ENCODE measurements around the gene RAB26.

The RAB26 gene

GRCh38 chr16:2150418-2151187 is 2.2 kb downstream of the RAB26 start:
- no peak overlapping the region for H3K4ac ChIP-seq (ENCODE audit: low read depth, low read length)
- no peak overlapping the region for H2BK120ac ChIP-seq (ENCODE audit: insufficient read depth, low read length, poor library complexity)
- WGBS (ENCODE audit: extremely low coverage, insufficient coverage, insufficient read length) = no CpG with 5 or more reads among the region's 18 CpGs
- no peak for DNase-seq
- H3K23ac ChIP-seq (ENCODE audit: low read length) = no peak overlapping the region
- H3K14ac ChIP-seq (ENCODE audit: low read length) = no peak overlapping the region
- peaks cover 36 to 43% of the 10 kb centered on the region in 2 experiments for H3K4me1 ChIP-seq (ENCODE audit: control insufficient read depth in 1 of 2, insufficient read depth in 2 of 2, low read length in 2 of 2)
- no peak overlapping the region for H2BK12ac ChIP-seq (ENCODE audit: low read length)
- H3K79me2 ChIP-seq (ENCODE audit: control insufficient read depth, insufficient read depth, low read length, poor library complexity) = peaks cover 19% of the 10 kb centered on the region
- H2BK5ac ChIP-seq (ENCODE audit: low read depth, low read length, poor library complexity) = no peak overlapping the region
- no peak overlapping the region for H3K9ac ChIP-seq (ENCODE audit: low read length)
- no peak overlapping the region for H2AK5ac ChIP-seq (ENCODE audit: low read length)
- H4K91ac ChIP-seq (ENCODE audit: low read depth, low read length) = no peak overlapping the region
- H4K8ac ChIP-seq (ENCODE audit: low read depth, low read length) = no peak overlapping the region
- no peaks in the 10 kb centered on the region for H3K27me3 ChIP-seq (ENCODE audit: insufficient read depth, low read length)
- H4K12ac ChIP-seq (ENCODE audit: low read depth, low read length) = no peak overlapping the region
- H3K4me2 ChIP-seq (ENCODE audit: low read length) = no peak overlapping the region
- peaks cover 2% of the 10 kb centered on the region for H3K9me3 ChIP-seq (ENCODE audit: insufficient read depth, low read depth, low read length)
- peaks cover 16% of the 10 kb centered on the region for H3K79me1 ChIP-seq (ENCODE audit: low read length)
- no peak overlapping the region for H2AFZ ChIP-seq (ENCODE audit: insufficient read depth, low read length, poor library complexity)
- no peak overlapping the region for H3K27ac ChIP-seq (ENCODE audit: low read depth, low read length)
- peaks cover 22 to 24% of the 10 kb centered on the region in 2 experiments for H3K36me3 ChIP-seq (ENCODE audit: control insufficient read depth in 1 of 2, insufficient read depth in 2 of 2, low read length in 2 of 2)
- no peak overlapping the region for H3K4me3 ChIP-seq (ENCODE audit: low read depth, low read length)
- H3K18ac ChIP-seq (ENCODE audit: low read length) = no peak overlapping the region

- WGBS (ENCODE audit: extremely low coverage, insufficient coverage, insufficient read length) = no CpG with 5 or more reads among the region's 13 CpGs
- H2BK5ac ChIP-seq (ENCODE audit: low read depth, low read length, poor library complexity) = no peak overlapping the region
- no peak overlapping the region for H3K14ac ChIP-seq (ENCODE audit: low read length)
- H2BK12ac ChIP-seq (ENCODE audit: low read length) = no peak overlapping the region
- H3K4me3 ChIP-seq (ENCODE audit: low read depth, low read length) = no peak overlapping the region
- H3K18ac ChIP-seq (ENCODE audit: low read length) = peak overlapping the region; percentile 4
- DNase-seq = no peak
- no peak overlapping the region for H4K91ac ChIP-seq (ENCODE audit: low read depth, low read length)
- H3K4ac ChIP-seq (ENCODE audit: low read depth, low read length) = no peak overlapping the region
- no peak overlapping the region for H3K9ac ChIP-seq (ENCODE audit: low read length)
- H3K36me3 ChIP-seq (ENCODE audit: control insufficient read depth in 1 of 2, insufficient read depth in 2 of 2, low read length in 2 of 2) = peaks cover 22 to 24% of the 10 kb centered on the region in 2 experiments
- H3K79me1 ChIP-seq (ENCODE audit: low read length) = peaks cover 20% of the 10 kb centered on the region
- peaks cover 36 to 44% of the 10 kb centered on the region in 2 experiments for H3K4me1 ChIP-seq (ENCODE audit: control insufficient read depth in 1 of 2, insufficient read depth in 2 of 2, low read length in 2 of 2)
- H3K79me2 ChIP-seq (ENCODE audit: control insufficient read depth, insufficient read depth, low read length, poor library complexity) = peaks cover 25% of the 10 kb centered on the region
- no peak overlapping the region for H2BK120ac ChIP-seq (ENCODE audit: insufficient read depth, low read length, poor library complexity)
- no peak overlapping the region for H2AK5ac ChIP-seq (ENCODE audit: low read length)
- H2AFZ ChIP-seq (ENCODE audit: insufficient read depth, low read length, poor library complexity) = no peak overlapping the region
- H3K27ac ChIP-seq (ENCODE audit: low read depth, low read length) = no peak overlapping the region
- H4K12ac ChIP-seq (ENCODE audit: low read depth, low read length) = no peak overlapping the region
- H4K8ac ChIP-seq (ENCODE audit: low read depth, low read length) = no peak overlapping the region
- no peaks in the 10 kb centered on the region for H3K27me3 ChIP-seq (ENCODE audit: insufficient read depth, low read length)
- H3K9me3 ChIP-seq (ENCODE audit: insufficient read depth, low read depth, low read length) = peaks cover 2% of the 10 kb centered on the region
- no peak overlapping the region for H3K23ac ChIP-seq (ENCODE audit: low read length)
- peak overlapping the region; percentile 23 for H3K4me2 ChIP-seq (ENCODE audit: low read length)
Measured at GRCh38 chr16:2151188-2152091, 3.0 kb downstream of the RAB26 start.

GRCh38 chr16:2152695-2153506 is 4.5 kb downstream of the RAB26 start:
- no peak for DNase-seq
- Histone ChIP-seq H4K8ac (ENCODE audit: low read depth, low read length) (peak overlapping the region; percentile 13), H3K9me3 (ENCODE audit: insufficient read depth, low read depth, low read length) (peaks cover 2% of the 10 kb centered on the region), H3K27me3 (ENCODE audit: insufficient read depth, low read length) (no peaks in the 10 kb centered on the region), H3K4me1 (ENCODE audit: control insufficient read depth in 1 of 2, insufficient read depth in 2 of 2, low read length in 2 of 2) (peaks cover 43 to 51% of the 10 kb centered on the region in 2 experiments), H3K4me2 (ENCODE audit: low read length) (peak overlapping the region; percentile 90), H4K91ac (ENCODE audit: low read depth, low read length) (no peak overlapping the region), H2BK12ac (ENCODE audit: low read length) (no peak overlapping the region), H2BK5ac (ENCODE audit: low read depth, low read length, poor library complexity) (no peak overlapping the region), H4K12ac (ENCODE audit: low read depth, low read length) (peak overlapping the region; percentile 31), H2AK5ac (ENCODE audit: low read length) (no peak overlapping the region), H3K9ac (ENCODE audit: low read length) (peak overlapping the region; percentile 86), H3K4me3 (ENCODE audit: low read depth, low read length) (peak overlapping the region; percentile 98), H3K23ac (ENCODE audit: low read length) (no peak overlapping the region), H2BK120ac (ENCODE audit: insufficient read depth, low read length, poor library complexity) (peak overlapping the region; percentile 14), H2AFZ (ENCODE audit: insufficient read depth, low read length, poor library complexity) (no peak overlapping the region), H3K79me2 (ENCODE audit: control insufficient read depth, insufficient read depth, low read length, poor library complexity) (peaks cover 38% of the 10 kb centered on the region), H3K4ac (ENCODE audit: low read depth, low read length) (peak overlapping the region; percentile 44), H3K18ac (ENCODE audit: low read length) (peak overlapping the region; percentile 12), H3K27ac (ENCODE audit: low read depth, low read length) (peak overlapping the region; percentile 29), H3K36me3 (ENCODE audit: control insufficient read depth in 1 of 2, insufficient read depth in 2 of 2, low read length in 2 of 2) (peaks cover 24 to 27% of the 10 kb centered on the region in 2 experiments), H3K79me1 (ENCODE audit: low read length) (peaks cover 20% of the 10 kb centered on the region), H3K14ac (ENCODE audit: low read length) (peak overlapping the region; percentile 38)
- no CpG with 5 or more reads among the region's 25 CpGs for WGBS (ENCODE audit: extremely low coverage, insufficient coverage, insufficient read length)

All from trophoblast cell (in vitro differentiated cells and primary cell).